ENCODE results near the gene IFI6. TPM values are rescaled to one million over a fixed set of nuclear protein-coding genes. Genes with fewer than 3 reads are reported as not detected.
"Not testable (repeated sequence)": the region's sequence is repeated elsewhere in the genome, so short reads cannot be mapped to it uniquely, and the experiment has no call there.

The IFI6 gene
- total RNA-seq, 1 donor from 2014 or later = 30.4 TPM

- DNase-seq = no peak
These were observed 45.7 kb downstream of the IFI6 start for GRCh38 chr1:27626031-27626935.

- no peak for DNase-seq
These were observed 47.4 kb downstream of the IFI6 start for GRCh38 chr1:27624467-27625178.

GRCh38 chr1:27623327-27624212 is 48.4 kb downstream of the IFI6 start:
- DNase-seq = no peak

- DNase-seq = no peak
These were observed 49.2 kb downstream of the IFI6 start for GRCh38 chr1:27622828-27623227.

GRCh38 chr1:27621051-27621920 is 50.7 kb downstream of the IFI6 start:
- no peak for DNase-seq

GRCh38 chr1:27619782-27620438 is 52.1 kb downstream of the IFI6 start:
- not testable (repeated sequence) for DNase-seq

- DNase-seq = no peak
These were observed 53.5 kb downstream of the IFI6 start for GRCh38 chr1:27618341-27619082.

- no peak for DNase-seq
These were observed 54.6 kb downstream of the IFI6 start for GRCh38 chr1:27617420-27617819.

- DNase-seq = no peak
These were observed 55.6 kb downstream of the IFI6 start for GRCh38 chr1:27616441-27616840.

Small RNAs within 50 kb of the gene (small RNA-seq; reads per million reads assigned to genes)
- gene AL031729.1 (ENCODE audit: low replicate concordance) = not detected
- not detected for gene RNU6-424P (ENCODE audit: low replicate concordance)
- not detected for gene RNU6-949P (ENCODE audit: low replicate concordance)

Other genes starting within 250 kb of the IFI6 start
- gene WASF2, start 182.0 kb downstream of the IFI6 start, total RNA-seq = 40.3 TPM
- gene AHDC1, start 68.0 kb downstream of the IFI6 start, total RNA-seq = 50.8 TPM
- gene FGR, start 37.0 kb downstream of the IFI6 start, total RNA-seq = 6.6 TPM
- 18.1 TPM for gene FAM76A, start 53.8 kb upstream of the IFI6 start, total RNA-seq
- gene STX12, start 101.0 kb upstream of the IFI6 start, total RNA-seq = 45.0 TPM
- 32.9 TPM for gene PPP1R8, start 158.6 kb upstream of the IFI6 start, total RNA-seq
- gene THEMIS2, start 200.4 kb upstream of the IFI6 start, total RNA-seq = 8.0 TPM
- 44.4 TPM for gene RPA2, start 242.4 kb upstream of the IFI6 start, total RNA-seq

Measured in tongue (tissue), 3 donors.